Body of pancreas (tissue), 4 donors: ENCODE data around the gene LHFPL4. TPM values are rescaled to one million over a fixed set of nuclear protein-coding genes. Genes with fewer than 3 reads are reported as not detected.

ENCODE experiments used
- ATAC-seq: fragments of 150-250 bp; one replicate; pipeline ENCODE4 v1.9.1; 2016
- DNase-seq, 4 donors: peaks; one replicate each; pipeline ENCODE4 v3.0.0-alpha.2; 2019
- H3K27ac ChIP-seq, 4 donors: fragments of 200-600 bp; sonication (generic); 1 replicate in 3 of 4; 2 replicates in 1 of 4; pipeline versions ENCODE4 v1.5.1 to v1.6.1; 2016 to 2019; ENCODE audit warnings: mild to moderate bottlenecking in 1 of 4, mixed read lengths in 1 of 4, moderate library complexity in 1 of 4
- H3K27me3 ChIP-seq, 2 donors: fragments of 200-600 bp; sonication (generic); one replicate each; pipeline ENCODE4 v1.6.0; 2016; ENCODE audit warnings: mild to moderate bottlenecking in 1 of 2
- H3K36me3 ChIP-seq, 2 donors: fragments of 200-600 bp; sonication (generic); replicated peaks in 1 of 2; 2 replicates each; pipeline ENCODE4 v1.5.1; 2016; ENCODE audit warnings: low read depth in 2 of 2; ENCODE audit not compliant: insufficient read depth in 1 of 2
- H3K4me1 ChIP-seq: fragments of 200-600 bp; sonication (generic); one replicate; pipeline ENCODE4 v1.6.0; 2016
- H3K4me3 ChIP-seq, 2 donors: fragments of 200-600 bp; sonication (generic); 1 replicate in 1 of 2; 2 replicates in 1 of 2; pipeline ENCODE4 v1.5.1; 2016 to 2019
- H3K9me3 ChIP-seq, 3 donors: fragments of 200-600 bp; sonication (generic); 1 replicate in 2 of 3; 2 replicates in 1 of 3; pipeline ENCODE4 v1.5.1; 2016
- CTCF ChIP-seq, 7 experiments: fragments of 450-650 bp in 4 of 7; fragments of 200-600 bp in 3 of 7; sonication (generic) in 3 of 7; IDR thresholded peaks; one replicate each; pipeline ENCODE4 v1.5.1; 2016 to 2019; ENCODE audit warnings: antibody characterized with exemption in 7 of 7
- POLR2A ChIP-seq, 3 donors: fragments of 450-650 bp; IDR thresholded peaks; one replicate each; pipeline ENCODE4 v1.6.1; 2016; ENCODE audit warnings: antibody characterized with exemption in 3 of 3, mild to moderate bottlenecking in 2 of 3
- WGBS, 2 donors: methylation state at CpG; one replicate each; pipeline ENCODE4 v1.1.5; 2017; 5-methylcytosine and 5-hydroxymethylcytosine counted together
- intact Hi-C: fragments of 100-400 bp; cut with DNase I; formaldehyde crosslinking; loops from one replicate; pipeline ENCODE4 v1.15.1; 2023
- total RNA-seq, 2 donors: library from RNA; depleted of rRNA; stranded (reverse); fragments of >200 nt; gene quantifications; one replicate each; pipeline ENCODE4 v1.1.0, GENCODE V29; 2016

LHFPL4 gene
- total RNA-seq, 2 donors from 2014 or later = 0.52 to 0.66 TPM

GRCh38 chr3:9553948-9554513 is 409 bp upstream of the LHFPL4 start:
- Histone ChIP-seq H3K4me1 (no peaks in the 10 kb centered on the region), H3K27ac (no peak overlapping the region), H3K4me3 (no peak overlapping the region), H3K27me3 (peaks cover 0 to 9% of the 10 kb centered on the region in 2 donors), H3K9me3 (no peaks in the 10 kb centered on the region), H3K36me3 (no peaks in the 10 kb centered on the region)
- WGBS, 2 donors = 22 to 29% methylated on average over 6 to 12 of the region's 12 CpGs
- DNase-seq (no peak), ATAC-seq (no peak)
- TF ChIP-seq CTCF (IDR thresholded peaks at IDR 0.05) = no peak
- no peak for TF ChIP-seq POLR2A (IDR thresholded peaks at IDR 0.05)
- intact Hi-C loops = no loop called here

DNA sequence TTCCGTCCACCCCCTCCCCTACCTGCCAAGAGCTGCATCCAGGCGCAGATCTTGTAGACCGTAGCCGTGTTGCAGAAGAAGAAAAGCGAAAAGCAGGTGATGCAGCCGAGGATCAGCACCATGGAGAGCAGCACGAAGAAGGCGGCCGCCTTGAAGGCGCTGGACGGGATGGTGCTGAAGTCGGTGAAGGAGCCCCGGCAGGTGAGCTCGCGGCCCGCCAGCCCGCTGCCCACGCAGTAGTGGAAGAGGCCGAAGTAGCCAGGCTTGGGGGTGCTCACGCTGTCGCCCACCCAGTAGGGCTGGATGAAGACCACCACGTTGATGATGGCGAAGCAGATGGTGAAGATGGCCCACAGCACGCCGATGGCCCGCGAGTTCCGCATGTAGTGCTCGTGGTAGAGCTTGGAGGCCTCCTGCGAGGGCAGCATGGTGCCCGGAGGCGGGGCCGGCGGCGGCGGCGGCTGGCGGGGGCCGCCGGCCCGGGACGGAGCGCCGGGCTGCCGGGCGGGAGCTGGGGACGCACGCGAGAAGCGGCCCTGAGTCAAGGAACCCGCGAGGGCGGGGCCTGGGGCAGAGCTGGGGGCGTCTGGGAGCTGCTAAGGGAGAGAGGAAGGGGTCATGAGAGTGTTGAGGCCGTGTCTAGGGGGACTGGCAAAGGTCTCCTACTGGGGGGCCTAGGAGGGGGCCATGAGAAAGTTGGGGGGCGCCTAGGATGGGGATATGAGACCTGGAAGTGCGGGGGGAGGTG is 1.2 kb downstream of the LHFPL4 start:
- Histone ChIP-seq H3K27me3 (peaks cover 0 to 9% of the 10 kb centered on the region in 2 donors), H3K4me1 (no peaks in the 10 kb centered on the region), H3K27ac (no peak overlapping the region), H3K36me3 (no peaks in the 10 kb centered on the region), H3K9me3 (no peaks in the 10 kb centered on the region), H3K4me3 (no peak overlapping the region)
- no peak for TF ChIP-seq POLR2A (IDR thresholded peaks at IDR 0.05)
- TF ChIP-seq CTCF (IDR thresholded peaks at IDR 0.05) = no peak
- ATAC-seq = peak; percentile 42
- 5 to 17% methylated on average over 24 to 55 of the region's 57 CpGs for WGBS, 2 donors
- intact Hi-C loops = no loop called here
- DNase-seq = peak; percentile 54 to 62 (median 56)

DNA sequence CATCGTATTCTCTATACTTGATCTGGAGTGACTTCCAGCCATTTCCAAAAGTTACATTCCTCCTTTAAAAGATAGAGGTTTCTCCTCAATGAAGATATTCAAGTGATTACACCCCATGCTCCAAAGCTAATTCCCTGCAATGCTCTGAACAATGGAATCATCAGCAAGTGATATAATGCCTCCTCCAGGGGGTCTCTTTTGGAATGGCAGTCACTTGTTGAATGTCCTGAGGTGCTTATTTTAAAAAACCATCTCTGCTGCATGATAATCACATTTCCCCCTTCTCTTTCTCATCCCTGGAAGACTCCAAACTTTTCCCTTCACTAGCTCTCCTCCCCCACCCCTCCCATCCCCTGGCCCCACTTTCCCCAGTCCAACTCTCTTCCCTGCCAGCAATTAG is 2.6 kb downstream of the LHFPL4 start:
- 48 to 55% methylated on average over 1 of the region's 1 CpG for WGBS, 2 donors
- H3K27ac ChIP-seq = no peak overlapping the region
- no peak overlapping the region for H3K4me3 ChIP-seq
- H3K36me3 ChIP-seq = no peaks in the 10 kb centered on the region
- DNase-seq (no peak), ATAC-seq (no peak)
- H3K4me1 ChIP-seq = no peaks in the 10 kb centered on the region
- peaks cover 0 to 9% of the 10 kb centered on the region in 2 donors for H3K27me3 ChIP-seq
- TF ChIP-seq POLR2A (IDR thresholded peaks at IDR 0.05) = no peak
- no peaks in the 10 kb centered on the region for H3K9me3 ChIP-seq
- intact Hi-C loops = no loop called here

DNA sequence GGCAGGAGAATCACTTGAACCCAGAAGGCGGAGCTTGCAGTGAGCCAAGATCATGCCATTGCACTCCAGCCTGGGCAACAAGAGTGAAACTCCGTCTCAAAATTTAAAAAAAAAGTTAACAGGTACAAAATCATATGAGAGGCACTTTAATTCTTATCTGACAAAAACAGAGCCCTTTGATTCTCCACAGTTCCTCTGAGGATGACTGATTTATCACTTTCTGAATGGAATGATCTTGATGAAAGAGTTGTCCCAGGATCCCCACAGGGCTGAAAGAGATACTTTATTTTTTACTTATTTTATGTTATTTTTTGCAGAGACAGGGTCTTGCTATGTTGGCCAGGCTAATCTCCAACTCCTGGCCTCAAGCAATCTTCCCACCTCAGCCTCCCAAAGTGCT is 4.0 kb downstream of the LHFPL4 start:
- no peak overlapping the region for H3K27ac ChIP-seq
- no peaks in the 10 kb centered on the region for H3K4me1 ChIP-seq
- WGBS, 2 donors = 56 to 80% methylated on average over 2 of the region's 2 CpGs
- no peak for TF ChIP-seq POLR2A (IDR thresholded peaks at IDR 0.05)
- no peak for TF ChIP-seq CTCF (IDR thresholded peaks at IDR 0.05)
- H3K27me3 ChIP-seq = peaks cover 0 to 9% of the 10 kb centered on the region in 2 donors
- ATAC-seq = no peak
- intact Hi-C loops = no loop called here
- no peaks in the 10 kb centered on the region for H3K9me3 ChIP-seq
- H3K4me3 ChIP-seq = no peak overlapping the region
- no peaks in the 10 kb centered on the region for H3K36me3 ChIP-seq
- DNase-seq = no peak

DNA sequence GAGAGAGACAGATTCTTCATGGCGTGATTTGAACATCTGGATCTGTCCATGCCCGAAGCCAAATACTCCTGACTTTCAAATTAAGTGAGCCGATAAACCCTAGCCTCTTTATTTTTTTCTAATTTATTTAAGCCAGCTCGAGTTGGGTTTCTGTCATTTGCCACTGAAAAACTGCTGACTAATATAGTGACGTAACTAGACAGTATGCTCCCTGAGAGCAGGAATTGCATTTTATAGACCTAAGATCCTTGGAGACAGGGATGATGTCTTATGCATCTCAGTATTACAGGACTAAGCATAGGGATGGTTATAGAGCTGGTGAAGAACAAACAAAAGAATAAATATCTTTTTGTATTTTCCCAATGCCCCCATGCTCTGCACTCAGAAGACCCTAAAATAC is 4.6 kb downstream of the LHFPL4 start:
- DNase-seq (no peak), ATAC-seq (no peak)
- peaks cover 0 to 9% of the 10 kb centered on the region in 2 donors for H3K27me3 ChIP-seq
- no peaks in the 10 kb centered on the region for H3K9me3 ChIP-seq
- H3K36me3 ChIP-seq = no peaks in the 10 kb centered on the region
- H3K27ac ChIP-seq = no peak overlapping the region
- no peaks in the 10 kb centered on the region for H3K4me1 ChIP-seq
- no peak for TF ChIP-seq CTCF (IDR thresholded peaks at IDR 0.05)
- TF ChIP-seq POLR2A (IDR thresholded peaks at IDR 0.05) = no peak
- WGBS, 2 donors = 49 to 65% methylated on average over 5 of the region's 5 CpGs
- intact Hi-C loops = no loop called here
- no peak overlapping the region for H3K4me3 ChIP-seq
